OCI-M2 (cell line): ENCODE data around the gene CEP95.
"Not testable (repeated sequence)": the region's sequence is repeated elsewhere in the genome, so short reads cannot be mapped to it uniquely, and the experiment has no call there.

Experiments
- DNase-seq: peaks from one replicate; lab custom pipeline; 2025; ENCODE audit not compliant: unreplicated experiment; lab: John Stamatoyannopoulos, UW

CEP95 gene

DNA sequence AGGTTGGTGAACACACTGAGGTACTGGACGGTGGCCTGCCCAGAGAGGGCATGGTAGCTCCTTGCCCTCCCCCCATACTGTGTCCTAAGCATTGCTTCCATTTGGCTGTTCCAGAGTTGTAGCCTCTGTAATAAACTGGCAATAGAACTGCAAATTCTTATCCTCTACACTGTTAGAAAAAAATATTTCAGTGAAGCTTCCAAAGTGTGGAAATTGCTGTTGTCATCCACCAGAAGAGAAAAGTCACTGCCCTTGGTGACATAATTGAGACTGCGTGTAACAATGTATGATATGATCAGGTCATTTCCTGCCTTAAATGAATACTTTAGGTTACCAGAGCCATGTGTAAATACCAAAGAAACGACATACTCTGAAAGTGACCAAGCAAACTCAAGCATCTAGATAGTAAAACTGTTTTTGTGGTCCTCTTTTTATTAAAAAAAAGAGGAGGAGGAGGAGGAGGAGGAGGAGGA lies 65.9 kb downstream of the CEP95 start:
- DNase-seq: no peak

DNA sequence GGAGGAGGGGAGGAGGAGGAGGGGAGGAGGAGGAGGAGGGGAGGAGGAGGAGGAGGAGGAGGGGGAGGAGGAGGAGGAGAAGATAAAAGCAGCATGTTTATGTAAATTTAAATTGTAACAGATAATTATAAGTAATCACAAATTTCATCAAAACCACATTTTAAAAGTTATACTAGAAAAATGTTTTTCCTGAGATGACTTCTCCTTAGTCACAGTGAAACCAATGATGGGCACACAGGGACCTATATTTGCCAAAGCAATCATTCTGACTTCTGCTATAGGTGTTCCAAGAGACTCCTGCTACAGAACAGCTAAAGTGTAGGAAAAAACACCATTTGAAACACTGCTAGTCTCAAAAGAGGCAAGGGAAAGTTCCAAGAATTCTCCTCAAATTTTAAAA lies 66.4 kb downstream of the CEP95 start:
- no peak for DNase-seq

DNA sequence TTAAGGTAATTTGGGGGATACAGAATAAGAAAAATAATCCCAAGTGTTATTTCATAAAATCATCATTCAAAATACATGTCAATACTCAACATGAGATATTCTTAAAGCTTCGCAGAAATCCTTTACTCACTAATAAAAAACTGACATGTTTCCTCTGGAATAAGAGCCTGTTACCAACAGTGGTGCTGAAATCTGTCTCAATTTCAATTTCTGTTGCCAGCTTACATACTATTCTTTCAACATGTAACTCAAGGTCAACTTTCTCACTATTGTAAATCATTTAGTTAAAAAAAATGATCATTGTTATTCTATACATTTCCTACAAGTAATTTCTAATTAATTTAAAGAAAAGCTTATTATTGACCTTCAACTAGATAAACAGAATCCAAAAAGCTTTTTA lies 67.9 kb downstream of the CEP95 start:
- DNase-seq: no peak

DNA sequence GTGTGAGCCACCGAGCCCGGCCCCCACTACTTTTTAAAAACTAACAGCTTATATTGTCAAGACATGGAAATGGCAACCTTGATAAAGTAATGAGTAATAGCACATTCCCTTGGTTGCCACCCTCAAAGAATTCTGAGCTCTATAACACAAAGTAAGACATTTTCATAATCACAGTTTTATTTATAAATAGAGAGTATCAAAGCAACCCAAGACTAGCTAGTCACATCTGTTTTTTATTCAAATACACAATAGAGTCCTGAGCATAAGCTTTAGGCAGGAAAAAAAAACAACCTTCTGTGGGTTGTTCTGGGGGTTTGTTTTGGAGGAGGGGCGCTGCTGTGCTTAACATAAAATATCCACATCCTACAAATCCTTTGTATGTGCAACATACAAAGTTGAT lies 68.7 kb downstream of the CEP95 start:
- no peak for DNase-seq

DNA sequence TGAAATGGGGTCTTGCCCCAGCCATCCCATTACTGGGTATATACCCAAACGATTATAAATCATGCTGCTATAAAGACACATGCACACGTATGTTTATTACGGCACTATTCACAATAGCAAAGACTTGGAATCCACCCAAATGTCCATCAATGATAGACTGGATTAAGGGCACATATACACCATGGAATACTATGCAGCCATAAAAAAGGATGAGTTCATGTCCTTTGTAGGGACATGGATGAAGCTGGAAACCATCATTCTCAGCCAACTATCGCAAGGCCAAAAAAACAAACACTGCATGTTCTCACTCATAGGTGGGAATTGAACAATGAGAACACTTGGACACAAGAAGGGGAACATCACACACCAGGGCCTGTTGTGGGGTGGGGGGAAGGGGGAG lies 70.2 kb downstream of the CEP95 start:
- DNase-seq: not testable (repeated sequence)

DNA sequence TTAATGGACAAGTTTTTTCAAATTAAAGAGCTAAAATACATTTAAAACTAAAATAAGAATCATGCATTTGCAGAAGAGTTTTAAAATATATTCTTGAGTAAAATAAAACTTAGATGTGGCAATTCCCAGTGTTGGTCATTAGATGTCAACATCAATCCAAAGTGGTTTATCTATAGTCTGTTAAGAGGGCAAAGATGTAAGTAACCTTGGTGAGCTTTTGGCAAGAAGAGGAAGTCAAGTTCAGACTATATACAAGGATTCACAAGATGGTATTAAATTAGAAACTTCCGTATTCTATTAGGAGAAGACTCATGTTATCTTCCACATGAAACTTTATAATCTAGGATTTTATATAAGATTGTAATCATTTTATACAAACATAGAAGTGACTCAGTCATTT lies 73.1 kb downstream of the CEP95 start:
- DNase-seq: no peak

DNA sequence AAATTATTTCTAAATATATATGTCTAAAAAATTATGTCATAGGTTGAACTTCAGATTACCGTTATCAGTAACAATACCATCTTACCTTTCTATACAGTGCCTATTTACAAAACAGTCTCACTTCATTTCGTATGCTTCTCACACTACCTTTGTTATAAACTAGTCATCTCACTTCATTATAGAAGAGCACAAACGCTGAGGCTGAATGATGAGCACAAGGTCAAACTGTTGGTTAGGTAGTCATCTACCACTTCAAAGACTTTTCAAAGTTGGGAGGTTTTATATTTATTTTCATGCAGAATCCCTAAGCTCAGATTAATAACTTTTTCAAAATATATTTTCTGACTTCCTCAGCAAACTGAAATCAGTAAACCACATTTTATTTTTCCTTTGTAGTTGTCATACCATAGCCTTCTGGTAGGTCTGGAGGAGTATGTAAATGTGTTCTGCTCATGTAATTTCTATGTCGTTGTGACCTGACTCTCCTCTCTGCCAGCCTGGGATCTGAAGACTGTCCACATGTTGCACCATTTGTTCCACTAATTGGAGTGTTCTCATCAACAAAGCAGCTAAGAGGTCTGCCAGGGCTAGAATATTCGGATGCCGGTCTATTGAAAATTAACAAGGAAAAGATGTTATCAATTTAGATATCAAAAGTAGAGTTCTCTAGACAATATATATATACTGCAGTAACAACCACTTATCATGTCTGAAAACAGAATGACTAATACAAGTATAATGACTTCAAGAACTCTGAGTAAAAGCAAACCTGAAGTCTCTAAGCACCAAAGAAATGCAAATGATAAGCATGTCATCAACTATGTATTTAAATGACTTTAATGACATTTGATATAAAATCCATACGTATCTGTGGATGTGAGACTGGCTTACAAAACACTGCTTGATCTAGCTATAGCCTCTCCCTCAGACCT lies 73.9 kb downstream of the CEP95 start:
- DNase-seq: no peak

DNA sequence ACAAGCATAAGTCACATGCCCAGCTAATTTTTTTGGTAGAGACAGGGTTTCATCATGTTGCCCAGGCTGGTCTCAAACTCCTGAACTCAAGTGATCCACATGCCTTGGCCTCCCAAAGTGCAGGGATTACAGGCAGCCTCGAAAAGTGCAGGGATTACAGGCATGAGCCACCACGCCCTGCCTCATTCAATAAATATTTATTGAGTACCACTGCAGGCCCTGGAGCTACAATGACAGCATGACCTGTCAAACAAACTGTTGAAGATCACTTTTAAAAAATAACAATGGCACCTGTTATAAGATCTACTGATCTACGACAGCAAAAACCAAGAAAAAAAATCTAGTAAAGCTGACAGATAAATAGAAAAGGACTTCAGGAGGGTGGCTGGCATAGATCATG lies 76.3 kb downstream of the CEP95 start:
- no peak for DNase-seq

DNA sequence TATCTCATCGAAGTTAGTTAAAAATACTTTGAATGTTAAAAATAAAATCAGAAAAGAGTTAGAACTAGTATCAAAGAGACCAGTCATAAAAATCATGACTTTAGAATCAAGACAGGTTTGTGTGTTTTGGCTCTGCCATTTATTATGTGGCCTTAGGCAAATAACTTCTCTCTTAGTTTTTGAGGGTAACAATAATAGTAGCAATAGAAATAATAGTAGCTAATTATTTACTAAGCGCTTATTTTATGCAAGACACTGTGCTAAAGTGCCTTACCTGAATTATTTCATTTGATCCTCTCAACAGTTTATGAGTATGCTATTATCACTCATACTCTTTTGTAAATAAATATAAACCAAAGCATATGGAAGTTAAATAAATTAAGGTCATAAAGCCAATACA lies 78.4 kb downstream of the CEP95 start:
- DNase-seq: no peak
